H4 (cell line): ENCODE results near the gene NAP1L4. TPM values are rescaled to one million over a fixed set of nuclear protein-coding genes. Genes with fewer than 3 reads are reported as not detected.
"Not testable (repeated sequence)": the region's sequence is repeated elsewhere in the genome, so short reads cannot be mapped to it uniquely, and the experiment has no call there.

Source experiments
- DNase-seq: peaks from one replicate; pipeline ENCODE4 v3.0.0-alpha.2; 2015; ENCODE audit warnings: low spot score
- total RNA-seq: library from RNA; depleted of rRNA; stranded (reverse); fragments of >200 nt; shearing (Covaris generic); gene quantifications from 2 replicates; pipeline ENCODE4 v1.2.3, GENCODE V29; 2014

NAP1L4 gene
- total RNA-seq, 1 experiment from 2014 or later, result 104 TPM

GRCh38 chr11:2958251-2958650 lies 33.9 kb downstream of the NAP1L4 start:
- DNase-seq, result no peak

GRCh38 chr11:2955906-2956476 lies 36.1 kb downstream of the NAP1L4 start:
- DNase-seq, result no peak

GRCh38 chr11:2954263-2954662 lies 37.9 kb downstream of the NAP1L4 start:
- no peak for DNase-seq

- no peak for DNase-seq
Observed at GRCh38 chr11:2952290-2952689, 39.8 kb downstream of the NAP1L4 start.

- DNase-seq, result peak; percentile 76
Observed at GRCh38 chr11:2951231-2952110, 40.7 kb downstream of the NAP1L4 start.

- DNase-seq, result no peak
Observed at GRCh38 chr11:2950825-2951224, 41.3 kb downstream of the NAP1L4 start.

GRCh38 chr11:2949920-2950319 lies 42.2 kb downstream of the NAP1L4 start:
- no peak for DNase-seq

- no peak for DNase-seq
Observed at GRCh38 chr11:2947744-2948143, 44.4 kb downstream of the NAP1L4 start.

- no peak for DNase-seq
Observed at GRCh38 chr11:2945757-2946287, 46.3 kb downstream of the NAP1L4 start.

GRCh38 chr11:2945031-2945756 lies 46.9 kb downstream of the NAP1L4 start:
- DNase-seq, result peak; percentile 89

- no peak for DNase-seq
Observed at GRCh38 chr11:2944530-2944929, 47.6 kb downstream of the NAP1L4 start.

- DNase-seq, result no peak
Observed at GRCh38 chr11:2943711-2944118, 48.4 kb downstream of the NAP1L4 start.

GRCh38 chr11:2942872-2943710 lies 49.0 kb downstream of the NAP1L4 start:
- DNase-seq, result no peak

- no peak for DNase-seq
Observed at GRCh38 chr11:2942447-2942846, 49.7 kb downstream of the NAP1L4 start.

- no peak for DNase-seq
Observed at GRCh38 chr11:2940921-2941821, 51.0 kb downstream of the NAP1L4 start.

GRCh38 chr11:2940147-2940920 lies 51.8 kb downstream of the NAP1L4 start:
- peak; percentile 91 for DNase-seq

GRCh38 chr11:2938458-2939418 lies 53.4 kb downstream of the NAP1L4 start:
- DNase-seq, result not testable (repeated sequence)
